OCI-LY1 (cell line): ENCODE data around the gene TOR2A.

ENCODE experiments used
- EZH2 ChIP-seq: fragments of 200-600 bp; sonication (generic), shearing (Covaris generic); IDR thresholded peaks from 2 replicates; pipeline ENCODE4 v1.8.0; 2017; ENCODE audit warnings: borderline replicate concordance, mixed run types, mild to moderate bottlenecking, antibody characterized with exemption, low read length, moderate library complexity, mixed read lengths
- TF ChIP-seq, protein P1 (sequence below): fragments of 200-600 bp; sonication (generic), shearing (Covaris generic); IDR thresholded peaks from 2 replicates; pipeline ENCODE4 v1.5.1; 2017; ENCODE audit warnings: mild to moderate bottlenecking, antibody characterized with exemption, low read length, moderate library complexity, mixed read lengths

DNA sequence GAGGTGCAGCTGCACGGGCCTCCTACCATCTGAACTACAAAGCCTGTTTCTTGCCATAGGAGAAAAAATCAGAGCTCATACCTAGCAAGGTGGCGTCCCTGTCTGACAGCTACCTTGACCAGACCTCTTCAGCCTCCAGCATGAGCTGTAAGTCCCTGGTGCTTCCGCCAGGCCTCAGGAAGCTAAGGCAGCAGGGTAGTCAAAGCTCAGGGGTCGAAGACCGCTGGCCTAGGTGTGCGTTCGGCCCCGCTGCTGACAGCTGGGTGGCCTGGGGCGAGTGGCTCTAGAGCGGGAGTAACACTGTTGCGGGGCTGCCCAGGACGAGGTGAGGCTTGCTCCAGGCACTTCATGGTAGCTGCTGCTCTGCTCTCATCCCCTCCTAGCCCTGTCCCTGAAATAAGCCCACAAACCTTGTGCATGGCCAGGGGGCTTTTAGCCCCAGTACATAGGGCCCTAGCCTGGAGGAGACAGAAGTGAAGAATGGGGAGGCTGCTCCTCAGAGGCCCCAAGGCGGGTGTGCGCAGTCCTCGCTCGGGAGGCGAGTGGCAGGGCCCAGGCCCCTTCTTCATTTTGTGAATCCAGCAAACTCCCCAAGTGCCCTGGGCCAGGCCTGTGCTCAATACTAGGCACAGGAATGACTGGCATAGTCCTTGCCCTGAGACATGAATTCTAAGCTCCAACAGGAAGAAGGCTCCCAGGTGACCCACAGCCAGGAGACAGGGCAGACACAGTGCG is 5.4 kb downstream of the TOR2A start:
- TF ChIP-seq, protein P1, sequence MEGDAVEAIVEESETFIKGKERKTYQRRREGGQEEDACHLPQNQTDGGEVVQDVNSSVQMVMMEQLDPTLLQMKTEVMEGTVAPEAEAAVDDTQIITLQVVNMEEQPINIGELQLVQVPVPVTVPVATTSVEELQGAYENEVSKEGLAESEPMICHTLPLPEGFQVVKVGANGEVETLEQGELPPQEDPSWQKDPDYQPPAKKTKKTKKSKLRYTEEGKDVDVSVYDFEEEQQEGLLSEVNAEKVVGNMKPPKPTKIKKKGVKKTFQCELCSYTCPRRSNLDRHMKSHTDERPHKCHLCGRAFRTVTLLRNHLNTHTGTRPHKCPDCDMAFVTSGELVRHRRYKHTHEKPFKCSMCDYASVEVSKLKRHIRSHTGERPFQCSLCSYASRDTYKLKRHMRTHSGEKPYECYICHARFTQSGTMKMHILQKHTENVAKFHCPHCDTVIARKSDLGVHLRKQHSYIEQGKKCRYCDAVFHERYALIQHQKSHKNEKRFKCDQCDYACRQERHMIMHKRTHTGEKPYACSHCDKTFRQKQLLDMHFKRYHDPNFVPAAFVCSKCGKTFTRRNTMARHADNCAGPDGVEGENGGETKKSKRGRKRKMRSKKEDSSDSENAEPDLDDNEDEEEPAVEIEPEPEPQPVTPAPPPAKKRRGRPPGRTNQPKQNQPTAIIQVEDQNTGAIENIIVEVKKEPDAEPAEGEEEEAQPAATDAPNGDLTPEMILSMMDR: no peak
- no peak for TF ChIP-seq EZH2
